K562 (cell line): ENCODE data around the gene HADHA. TPM values are rescaled to one million over a fixed set of nuclear protein-coding genes. Genes with fewer than 3 reads are reported as not detected.

Experiments used
- ETV6 ChIP-seq, 3 experiments: fragments of 150-350 bp in 1 of 3; sonication (generic) in 1 of 3; formaldehyde crosslinking in 1 of 3; IDR thresholded peaks; 2 replicates each; pipeline versions ENCODE4 v1.6.1 to v1.8.0; 2014 to 2022; ENCODE audit warnings: borderline replicate concordance in 2 of 3, low read depth in 2 of 3, antibody characterized with exemption in 1 of 3, low read length in 1 of 3, mild to moderate bottlenecking in 1 of 3, missing genetic modification reagents in 1 of 3
- GATAD2A ChIP-seq: fragments of 450-650 bp; IDR thresholded peaks from 2 replicates; pipeline ENCODE4 v1.6.1; 2017
- KDM5B ChIP-seq: fragments of 200-600 bp; sonication (generic); IDR thresholded peaks from 2 replicates; pipeline ENCODE4 v1.6.1; 2012; ENCODE audit warnings: low read depth, mild to moderate bottlenecking, moderate library complexity, low read length, control low read depth, inconsistent platforms; ENCODE audit not compliant: insufficient replicate concordance
- KHSRP ChIP-seq: fragments of 450-650 bp; IDR thresholded peaks from 2 replicates; pipeline ENCODE4 v1.6.1; 2017
- RBFOX2 ChIP-seq: fragments of 200-400 bp; formaldehyde crosslinking; IDR thresholded peaks from 2 replicates; pipeline ENCODE4 v1.6.1; 2017; ENCODE audit warnings: low read depth, mild to moderate bottlenecking, low read length, moderate library complexity
- ZNF75A ChIP-seq: fragments of 450-650 bp; formaldehyde crosslinking; IDR thresholded peaks from 2 replicates; pipeline ENCODE4 v1.4.0; 2020; ENCODE audit warnings: mild to moderate bottlenecking
- ZNF77 ChIP-seq: fragments of 250-450 bp; sonication (Bioruptor Pico); IDR thresholded peaks from 2 replicates; pipeline ENCODE4 v1.5.0; 2020
- polyA plus RNA-seq, 8 experiments: library from polyadenylated mRNA; depleted of rRNA in 4 of 8; stranded (reverse) in 5 of 8; unstranded in 3 of 8; fragments of >200 nt; fragmentation: Nextera tagmentation in 2 of 8; fragmentation: Illumina TruSeq in 1 of 8; extraction: Ambion mirVana in 2 of 8; extraction: Trizol in 1 of 8; gene quantifications; 2 replicates each; pipeline versions ENCODE4 v1.2.1 to v1.2.3, GENCODE V29; 2011 to 2014; ENCODE audit warnings: inconsistent platforms in 1 of 8, missing spikeins in 1 of 8
- total RNA-seq, 7 experiments: library from RNA; depleted of rRNA in 6 of 7; stranded (reverse); fragments of >200 nt in 6 of 7; fragmentation: Illumina TruSeq in 2 of 7; extraction: Trizol in 2 of 7; gene quantifications; 2 replicates each; pipeline versions ENCODE4 v1.2.1 to v1.2.3, GENCODE V29; 2011 to 2021; ENCODE audit warnings: low replicate concordance in 1 of 7
- TF ChIP-seq, protein P1 (sequence below): fragments of 450-650 bp; IDR thresholded peaks from 2 replicates; pipeline ENCODE4 v1.6.1; 2016; ENCODE audit warnings: mild to moderate bottlenecking, moderate library complexity
- TF ChIP-seq, protein P2 (sequence below): fragments of 250-450 bp; sonication (Bioruptor Pico); IDR thresholded peaks from 2 replicates; pipeline ENCODE4 v1.5.0; 2020; ENCODE audit warnings: mild to moderate bottlenecking, borderline replicate concordance

The HADHA gene
- total and polyA plus RNA-seq, 9 of the 15 experiments (the other 6 are each of a cell fraction or from before 2014, with no cell fraction given) = 145 to 326 (median 202) TPM

DNA sequence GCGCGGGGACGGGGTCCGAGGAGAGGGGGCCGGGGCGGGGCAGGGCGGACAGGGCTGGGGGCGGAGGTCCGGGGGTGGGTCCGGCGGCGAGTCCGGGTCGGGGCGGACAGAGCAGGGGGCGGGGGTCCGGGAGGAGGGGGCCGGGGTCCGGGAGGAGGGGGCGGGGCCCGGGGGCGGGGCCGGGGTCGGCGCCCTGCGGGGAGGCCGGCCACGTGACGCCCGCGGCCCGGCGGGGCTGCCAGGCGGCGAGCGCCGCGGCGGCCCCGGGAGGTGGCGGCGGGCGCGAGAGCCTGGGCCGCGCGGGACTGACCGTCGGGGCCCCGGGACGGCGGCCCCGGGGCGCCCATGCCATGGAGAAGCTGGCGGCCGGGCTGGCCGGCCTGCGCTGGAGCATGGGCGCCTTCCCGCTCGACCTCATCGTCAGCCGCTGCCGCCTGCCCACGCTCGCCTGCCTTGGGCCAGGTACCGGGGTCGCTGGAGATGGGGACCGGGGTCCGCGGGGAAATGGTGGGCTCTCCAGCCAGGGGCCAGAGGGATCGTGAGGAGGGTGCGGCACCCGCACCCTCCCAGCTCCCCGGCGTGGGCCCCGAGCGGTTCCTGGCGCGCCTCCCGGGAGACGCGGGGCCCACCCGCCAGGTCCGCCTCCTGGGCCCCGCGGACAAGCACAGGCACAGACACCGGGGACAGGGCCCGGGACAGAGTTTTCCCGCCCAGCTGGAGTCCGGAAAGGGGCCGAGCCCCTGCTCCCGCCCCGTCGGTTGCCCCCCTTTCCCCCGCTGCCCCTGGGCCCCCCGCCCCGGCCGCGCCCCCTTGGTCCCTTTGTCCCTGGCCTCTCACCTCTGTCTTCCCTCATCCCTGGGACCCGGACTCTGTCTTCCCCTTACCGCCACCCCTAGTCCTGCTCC, 71.3 kb downstream of the HADHA start, which contains the start of gene GAREM2 (continued):
- TF ChIP-seq, protein P1, sequence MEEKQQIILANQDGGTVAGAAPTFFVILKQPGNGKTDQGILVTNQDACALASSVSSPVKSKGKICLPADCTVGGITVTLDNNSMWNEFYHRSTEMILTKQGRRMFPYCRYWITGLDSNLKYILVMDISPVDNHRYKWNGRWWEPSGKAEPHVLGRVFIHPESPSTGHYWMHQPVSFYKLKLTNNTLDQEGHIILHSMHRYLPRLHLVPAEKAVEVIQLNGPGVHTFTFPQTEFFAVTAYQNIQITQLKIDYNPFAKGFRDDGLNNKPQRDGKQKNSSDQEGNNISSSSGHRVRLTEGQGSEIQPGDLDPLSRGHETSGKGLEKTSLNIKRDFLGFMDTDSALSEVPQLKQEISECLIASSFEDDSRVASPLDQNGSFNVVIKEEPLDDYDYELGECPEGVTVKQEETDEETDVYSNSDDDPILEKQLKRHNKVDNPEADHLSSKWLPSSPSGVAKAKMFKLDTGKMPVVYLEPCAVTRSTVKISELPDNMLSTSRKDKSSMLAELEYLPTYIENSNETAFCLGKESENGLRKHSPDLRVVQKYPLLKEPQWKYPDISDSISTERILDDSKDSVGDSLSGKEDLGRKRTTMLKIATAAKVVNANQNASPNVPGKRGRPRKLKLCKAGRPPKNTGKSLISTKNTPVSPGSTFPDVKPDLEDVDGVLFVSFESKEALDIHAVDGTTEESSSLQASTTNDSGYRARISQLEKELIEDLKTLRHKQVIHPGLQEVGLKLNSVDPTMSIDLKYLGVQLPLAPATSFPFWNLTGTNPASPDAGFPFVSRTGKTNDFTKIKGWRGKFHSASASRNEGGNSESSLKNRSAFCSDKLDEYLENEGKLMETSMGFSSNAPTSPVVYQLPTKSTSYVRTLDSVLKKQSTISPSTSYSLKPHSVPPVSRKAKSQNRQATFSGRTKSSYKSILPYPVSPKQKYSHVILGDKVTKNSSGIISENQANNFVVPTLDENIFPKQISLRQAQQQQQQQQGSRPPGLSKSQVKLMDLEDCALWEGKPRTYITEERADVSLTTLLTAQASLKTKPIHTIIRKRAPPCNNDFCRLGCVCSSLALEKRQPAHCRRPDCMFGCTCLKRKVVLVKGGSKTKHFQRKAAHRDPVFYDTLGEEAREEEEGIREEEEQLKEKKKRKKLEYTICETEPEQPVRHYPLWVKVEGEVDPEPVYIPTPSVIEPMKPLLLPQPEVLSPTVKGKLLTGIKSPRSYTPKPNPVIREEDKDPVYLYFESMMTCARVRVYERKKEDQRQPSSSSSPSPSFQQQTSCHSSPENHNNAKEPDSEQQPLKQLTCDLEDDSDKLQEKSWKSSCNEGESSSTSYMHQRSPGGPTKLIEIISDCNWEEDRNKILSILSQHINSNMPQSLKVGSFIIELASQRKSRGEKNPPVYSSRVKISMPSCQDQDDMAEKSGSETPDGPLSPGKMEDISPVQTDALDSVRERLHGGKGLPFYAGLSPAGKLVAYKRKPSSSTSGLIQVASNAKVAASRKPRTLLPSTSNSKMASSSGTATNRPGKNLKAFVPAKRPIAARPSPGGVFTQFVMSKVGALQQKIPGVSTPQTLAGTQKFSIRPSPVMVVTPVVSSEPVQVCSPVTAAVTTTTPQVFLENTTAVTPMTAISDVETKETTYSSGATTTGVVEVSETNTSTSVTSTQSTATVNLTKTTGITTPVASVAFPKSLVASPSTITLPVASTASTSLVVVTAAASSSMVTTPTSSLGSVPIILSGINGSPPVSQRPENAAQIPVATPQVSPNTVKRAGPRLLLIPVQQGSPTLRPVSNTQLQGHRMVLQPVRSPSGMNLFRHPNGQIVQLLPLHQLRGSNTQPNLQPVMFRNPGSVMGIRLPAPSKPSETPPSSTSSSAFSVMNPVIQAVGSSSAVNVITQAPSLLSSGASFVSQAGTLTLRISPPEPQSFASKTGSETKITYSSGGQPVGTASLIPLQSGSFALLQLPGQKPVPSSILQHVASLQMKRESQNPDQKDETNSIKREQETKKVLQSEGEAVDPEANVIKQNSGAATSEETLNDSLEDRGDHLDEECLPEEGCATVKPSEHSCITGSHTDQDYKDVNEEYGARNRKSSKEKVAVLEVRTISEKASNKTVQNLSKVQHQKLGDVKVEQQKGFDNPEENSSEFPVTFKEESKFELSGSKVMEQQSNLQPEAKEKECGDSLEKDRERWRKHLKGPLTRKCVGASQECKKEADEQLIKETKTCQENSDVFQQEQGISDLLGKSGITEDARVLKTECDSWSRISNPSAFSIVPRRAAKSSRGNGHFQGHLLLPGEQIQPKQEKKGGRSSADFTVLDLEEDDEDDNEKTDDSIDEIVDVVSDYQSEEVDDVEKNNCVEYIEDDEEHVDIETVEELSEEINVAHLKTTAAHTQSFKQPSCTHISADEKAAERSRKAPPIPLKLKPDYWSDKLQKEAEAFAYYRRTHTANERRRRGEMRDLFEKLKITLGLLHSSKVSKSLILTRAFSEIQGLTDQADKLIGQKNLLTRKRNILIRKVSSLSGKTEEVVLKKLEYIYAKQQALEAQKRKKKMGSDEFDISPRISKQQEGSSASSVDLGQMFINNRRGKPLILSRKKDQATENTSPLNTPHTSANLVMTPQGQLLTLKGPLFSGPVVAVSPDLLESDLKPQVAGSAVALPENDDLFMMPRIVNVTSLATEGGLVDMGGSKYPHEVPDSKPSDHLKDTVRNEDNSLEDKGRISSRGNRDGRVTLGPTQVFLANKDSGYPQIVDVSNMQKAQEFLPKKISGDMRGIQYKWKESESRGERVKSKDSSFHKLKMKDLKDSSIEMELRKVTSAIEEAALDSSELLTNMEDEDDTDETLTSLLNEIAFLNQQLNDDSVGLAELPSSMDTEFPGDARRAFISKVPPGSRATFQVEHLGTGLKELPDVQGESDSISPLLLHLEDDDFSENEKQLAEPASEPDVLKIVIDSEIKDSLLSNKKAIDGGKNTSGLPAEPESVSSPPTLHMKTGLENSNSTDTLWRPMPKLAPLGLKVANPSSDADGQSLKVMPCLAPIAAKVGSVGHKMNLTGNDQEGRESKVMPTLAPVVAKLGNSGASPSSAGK = no peak
- TF ChIP-seq ZNF75A (CRISPR knock-in tag) (no peak), KHSRP (no peak), RBFOX2 (0 out of 2 replicates have a peak, but pooled peaks have one; percentile 41), KDM5B (no peak), GATAD2A (0 out of 2 replicates have a peak, but pooled peaks have one; percentile 20), ETV6 (IDR thresholded peaks at IDR 0.05; ENCODE audit: borderline replicate concordance in 1 of 2, low read depth in 2 of 2, low read length in 1 of 2) (no peak), ETV6 (CRISPR knock-in tag; IDR thresholded peaks at IDR 0.05; ENCODE audit: borderline replicate concordance) (no peak), ZNF77 (CRISPR knock-in tag) (no peak)
- TF ChIP-seq, protein P2, sequence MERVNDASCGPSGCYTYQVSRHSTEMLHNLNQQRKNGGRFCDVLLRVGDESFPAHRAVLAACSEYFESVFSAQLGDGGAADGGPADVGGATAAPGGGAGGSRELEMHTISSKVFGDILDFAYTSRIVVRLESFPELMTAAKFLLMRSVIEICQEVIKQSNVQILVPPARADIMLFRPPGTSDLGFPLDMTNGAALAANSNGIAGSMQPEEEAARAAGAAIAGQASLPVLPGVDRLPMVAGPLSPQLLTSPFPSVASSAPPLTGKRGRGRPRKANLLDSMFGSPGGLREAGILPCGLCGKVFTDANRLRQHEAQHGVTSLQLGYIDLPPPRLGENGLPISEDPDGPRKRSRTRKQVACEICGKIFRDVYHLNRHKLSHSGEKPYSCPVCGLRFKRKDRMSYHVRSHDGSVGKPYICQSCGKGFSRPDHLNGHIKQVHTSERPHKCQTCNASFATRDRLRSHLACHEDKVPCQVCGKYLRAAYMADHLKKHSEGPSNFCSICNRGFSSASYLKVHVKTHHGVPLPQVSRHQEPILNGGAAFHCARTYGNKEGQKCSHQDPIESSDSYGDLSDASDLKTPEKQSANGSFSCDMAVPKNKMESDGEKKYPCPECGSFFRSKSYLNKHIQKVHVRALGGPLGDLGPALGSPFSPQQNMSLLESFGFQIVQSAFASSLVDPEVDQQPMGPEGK = no peak
